AG08395 (cell line): ENCODE data around the gene RAB37.

ENCODE experiments used
- DNase-seq: peaks from one replicate; pipeline ENCODE4 v3.0.0; 2012; ENCODE audit warnings: mixed read lengths, low spot score

The RAB37 gene

DNA sequence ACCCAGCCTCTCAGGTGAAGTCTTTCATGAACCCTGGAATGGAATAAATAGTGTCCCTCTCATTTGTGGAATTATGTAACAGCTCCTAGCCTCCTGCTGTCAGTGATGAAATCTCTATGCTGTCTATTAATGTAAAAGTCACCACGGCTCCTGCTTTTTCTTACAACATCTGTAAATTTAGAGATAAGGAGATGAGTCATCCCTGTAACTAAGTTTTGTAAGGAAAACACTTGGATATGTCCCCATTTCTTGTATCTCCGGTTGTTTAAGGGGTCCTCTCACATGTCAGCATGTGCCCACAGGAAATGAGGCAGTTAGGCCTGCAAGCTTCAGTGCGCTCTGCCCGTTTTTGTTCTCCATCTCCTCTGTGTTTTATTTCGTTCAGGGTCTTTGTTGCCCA lies 41.9 kb downstream of the RAB37 start:
- DNase-seq = no peak

- no peak for DNase-seq
These were observed 42.4 kb downstream of the RAB37 start for GRCh38 chr17:74779501-74779900.

GRCh38 chr17:74779948-74780400 lies 42.9 kb downstream of the RAB37 start:
- DNase-seq = no peak

DNA sequence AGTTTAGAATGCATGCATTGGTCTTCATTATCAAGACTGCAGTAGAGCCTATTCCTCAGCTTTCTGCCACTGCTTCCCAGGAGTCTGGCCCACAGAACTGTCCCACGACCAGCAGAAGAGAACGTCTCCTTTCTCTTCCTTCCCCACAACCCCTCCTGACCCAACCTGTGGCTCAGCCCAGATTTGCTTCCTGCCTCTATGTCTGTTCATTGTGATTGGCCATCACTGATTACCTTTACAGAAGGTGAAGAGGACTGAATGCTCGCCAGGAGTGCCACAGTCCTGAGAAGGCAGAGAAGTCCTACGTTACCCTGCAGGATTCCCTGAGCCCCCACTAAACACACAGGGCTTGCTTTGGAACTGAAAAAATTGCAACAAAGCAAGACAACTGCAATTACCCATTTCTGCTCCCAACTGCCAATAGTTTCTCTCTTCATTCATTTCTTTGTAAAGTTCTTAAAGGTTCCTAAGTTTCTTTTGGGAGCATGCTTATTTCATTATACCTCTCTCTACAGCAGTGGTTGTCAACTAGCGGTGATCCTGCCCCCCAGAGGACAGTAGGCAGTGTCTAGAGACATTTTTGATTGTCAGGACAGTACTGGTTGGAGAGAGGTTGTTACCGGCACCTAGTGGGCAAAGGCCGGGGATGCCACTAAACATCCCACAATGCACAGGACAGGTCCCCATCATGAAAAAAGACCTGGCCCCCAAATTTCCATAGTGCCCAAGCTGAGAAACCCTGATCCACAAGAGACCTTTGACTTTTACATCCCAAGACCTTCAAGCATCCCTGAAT lies 43.6 kb downstream of the RAB37 start:
- DNase-seq = peak; percentile 29

DNA sequence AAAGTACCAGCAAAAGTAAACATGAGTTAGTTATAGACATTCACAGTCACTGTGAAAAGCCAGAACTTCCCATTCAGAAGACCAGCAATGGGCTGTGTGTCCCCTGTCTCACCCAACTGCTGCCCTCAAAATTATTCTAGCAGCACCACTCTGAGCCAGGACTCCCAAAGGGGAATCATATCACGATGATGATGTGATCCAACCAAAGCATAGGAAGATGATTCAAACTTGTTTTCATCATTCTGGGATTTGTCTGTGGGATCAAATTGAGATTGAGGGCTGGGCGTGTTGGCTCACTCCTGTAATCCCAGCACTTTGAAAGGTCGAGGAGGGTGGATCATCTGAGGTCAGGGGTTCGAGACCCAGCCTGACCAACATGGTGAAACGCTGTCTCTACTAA lies 45.5 kb downstream of the RAB37 start:
- no peak for DNase-seq

GRCh38 chr17:74784125-74784810 lies 47.2 kb downstream of the RAB37 start:
- DNase-seq = no peak

DNA sequence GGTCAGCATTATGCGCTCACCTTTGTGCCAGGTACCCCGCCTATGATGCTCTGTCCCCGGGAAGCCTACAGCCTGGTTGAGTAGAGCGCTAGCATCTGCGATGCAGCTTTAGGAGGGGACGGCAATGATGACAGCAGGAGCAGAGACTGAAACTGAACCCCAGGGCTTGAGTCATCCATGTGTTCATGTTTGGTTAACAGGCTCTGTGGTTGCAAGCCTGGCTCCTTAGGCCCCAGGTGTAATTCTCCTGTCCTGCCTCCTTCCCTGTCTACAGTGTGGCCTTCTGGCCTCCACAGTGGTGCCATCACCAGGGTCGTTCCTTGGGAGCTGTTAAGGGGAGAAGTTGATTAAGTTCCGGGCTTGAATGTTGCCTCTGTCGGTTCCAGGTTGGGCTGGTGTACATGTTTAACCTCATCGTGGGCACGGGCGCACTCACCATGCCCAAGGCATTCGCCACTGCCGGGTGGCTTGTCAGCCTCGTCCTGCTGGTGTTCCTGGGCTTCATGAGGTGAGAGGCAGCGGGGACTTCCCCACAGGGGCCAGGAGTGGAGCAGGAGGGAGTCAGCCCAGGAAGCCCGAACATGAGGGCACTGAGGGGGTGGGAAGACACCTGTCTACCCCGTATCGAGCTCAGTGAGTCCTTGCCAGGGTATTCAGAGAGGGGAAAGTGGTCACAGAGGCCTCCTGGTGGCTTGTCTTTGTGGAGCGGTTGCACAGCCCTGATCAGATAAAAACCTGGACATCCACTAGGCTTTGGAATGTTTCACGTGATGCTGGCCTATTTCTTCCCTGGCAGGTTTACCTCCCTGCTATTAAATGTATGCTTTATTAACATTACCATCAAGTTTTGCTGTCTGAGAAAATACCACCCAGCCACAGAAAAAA lies 48.3 kb downstream of the RAB37 start:
- no peak for DNase-seq

GRCh38 chr17:74785981-74786360 lies 48.9 kb downstream of the RAB37 start:
- DNase-seq = no peak

GRCh38 chr17:74786431-74787055 lies 49.5 kb downstream of the RAB37 start:
- no peak for DNase-seq

DNA sequence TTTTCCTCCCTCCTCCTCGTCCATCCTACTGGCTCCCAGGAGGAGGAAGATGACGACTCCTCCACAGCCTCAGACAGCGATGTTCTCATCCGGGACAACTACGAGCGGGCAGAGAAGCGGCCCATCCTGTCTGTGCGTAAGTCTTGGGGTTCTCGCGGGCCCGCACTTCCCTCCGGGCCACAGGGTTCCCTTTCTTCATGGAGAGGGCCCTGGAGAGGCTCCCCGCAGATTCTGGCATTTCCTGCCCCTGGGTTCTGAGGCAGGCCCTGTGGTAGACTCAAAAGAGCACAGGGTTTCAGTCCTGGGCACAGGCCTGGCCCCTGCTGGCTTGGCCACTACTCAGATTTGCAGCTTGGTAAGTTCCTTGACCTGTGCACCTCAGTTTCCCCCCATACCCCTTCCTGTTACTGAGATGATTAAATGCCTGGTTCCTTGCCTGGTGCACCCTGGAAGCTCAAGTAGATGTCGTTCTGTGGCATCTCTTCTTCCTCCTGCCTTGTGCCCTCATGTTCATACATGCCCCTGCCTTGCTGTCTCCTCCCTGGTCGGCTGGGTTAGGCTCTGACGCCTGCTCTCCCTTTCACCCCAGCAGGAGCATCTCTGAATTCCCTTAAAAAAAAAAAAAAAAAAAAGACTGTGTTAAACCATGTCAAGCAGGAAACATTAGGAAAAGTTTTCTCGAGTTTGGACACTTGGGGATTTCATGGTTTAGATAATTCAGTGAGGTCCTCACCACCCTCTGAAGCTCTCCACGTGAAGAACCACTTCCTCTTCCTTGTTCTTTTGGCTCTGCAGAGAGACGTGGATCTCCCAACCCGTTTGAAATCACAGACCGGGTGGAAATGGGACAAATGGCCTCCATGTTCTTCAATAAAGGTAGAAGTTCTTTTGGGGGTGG lies 53.4 kb downstream of the RAB37 start:
- DNase-seq = no peak

- no peak for DNase-seq
These were observed 55.6 kb downstream of the RAB37 start for GRCh38 chr17:74792586-74793105.

DNA sequence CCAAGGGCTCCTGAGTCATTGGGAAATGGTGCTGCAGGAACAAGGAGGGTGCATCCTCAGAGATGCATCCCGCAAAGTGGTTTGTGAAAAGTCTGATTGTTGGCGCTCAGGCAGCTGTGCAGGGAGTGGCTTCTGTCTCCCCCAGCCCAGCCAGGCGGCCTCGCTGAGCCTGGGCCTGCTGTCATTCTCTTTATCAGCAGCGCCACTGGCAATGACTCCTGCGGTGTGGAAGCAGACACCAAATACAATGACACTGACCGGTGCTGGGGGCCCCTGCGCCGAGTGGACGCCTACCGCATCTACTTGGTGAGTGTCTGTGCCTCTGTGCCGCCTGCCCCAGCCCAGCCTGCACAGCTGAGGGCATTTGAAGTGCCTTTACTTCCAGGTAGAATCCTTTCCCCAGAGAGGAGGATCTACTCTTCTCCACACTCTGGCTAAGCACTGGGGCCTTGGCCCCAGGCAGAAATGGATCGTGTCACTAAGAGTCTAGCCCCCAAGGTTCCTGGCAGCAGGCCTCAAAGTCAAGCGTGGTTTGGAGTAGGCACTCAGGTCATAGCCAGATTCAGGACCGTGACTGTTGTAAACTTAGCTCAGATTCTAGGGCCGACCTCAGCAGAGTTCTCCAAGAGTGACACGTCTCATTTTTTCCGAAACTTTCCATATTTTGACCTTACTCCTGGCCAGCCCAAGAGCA lies 58.4 kb downstream of the RAB37 start:
- DNase-seq = no peak

GRCh38 chr17:74796211-74796610 lies 59.2 kb downstream of the RAB37 start:
- no peak for DNase-seq

DNA sequence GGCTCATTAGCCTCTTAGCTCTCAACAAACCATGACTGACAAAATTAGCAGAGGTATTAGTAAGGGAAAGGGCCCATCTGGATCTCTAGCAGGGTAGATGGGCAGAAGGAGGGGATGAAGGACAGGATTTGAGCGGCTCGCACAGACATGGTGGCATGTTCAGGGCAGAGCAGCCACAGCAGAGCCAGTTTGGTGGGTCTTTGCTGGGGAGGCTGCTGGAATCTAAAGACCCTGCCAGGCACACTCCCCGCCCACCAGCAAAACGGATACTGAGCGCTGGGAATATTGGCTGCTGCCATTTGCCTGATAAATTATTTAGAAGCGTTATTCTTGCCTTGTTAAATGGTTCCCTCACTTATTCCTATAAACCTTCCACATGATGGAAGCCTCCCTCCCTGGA lies 59.8 kb downstream of the RAB37 start:
- DNase-seq = no peak
